Mammary epithelial cell (primary cell): ENCODE results near the gene SEPTIN3.

Experiments used
- CTCF ChIP-seq, 2 donors: IDR thresholded peaks in 1 of 2; conservative IDR thresholded peaks in 1 of 2; 2 replicates each; pipeline ENCODE4 v1.5.1; 2011 to 2012; ENCODE audit warnings: inconsistent platforms in 2 of 2, low read length in 2 of 2, mild to moderate bottlenecking in 2 of 2, control low read depth in 1 of 2, low read depth in 1 of 2; ENCODE audit not compliant: insufficient read depth in 1 of 2; ENCODE audit errors: extremely low read depth in 1 of 2
- EZH2 ChIP-seq: IDR thresholded peaks from 2 replicates; pipeline ENCODE4 v1.6.1; 2012; ENCODE audit warnings: low read length, inconsistent platforms, borderline replicate concordance

DNA sequence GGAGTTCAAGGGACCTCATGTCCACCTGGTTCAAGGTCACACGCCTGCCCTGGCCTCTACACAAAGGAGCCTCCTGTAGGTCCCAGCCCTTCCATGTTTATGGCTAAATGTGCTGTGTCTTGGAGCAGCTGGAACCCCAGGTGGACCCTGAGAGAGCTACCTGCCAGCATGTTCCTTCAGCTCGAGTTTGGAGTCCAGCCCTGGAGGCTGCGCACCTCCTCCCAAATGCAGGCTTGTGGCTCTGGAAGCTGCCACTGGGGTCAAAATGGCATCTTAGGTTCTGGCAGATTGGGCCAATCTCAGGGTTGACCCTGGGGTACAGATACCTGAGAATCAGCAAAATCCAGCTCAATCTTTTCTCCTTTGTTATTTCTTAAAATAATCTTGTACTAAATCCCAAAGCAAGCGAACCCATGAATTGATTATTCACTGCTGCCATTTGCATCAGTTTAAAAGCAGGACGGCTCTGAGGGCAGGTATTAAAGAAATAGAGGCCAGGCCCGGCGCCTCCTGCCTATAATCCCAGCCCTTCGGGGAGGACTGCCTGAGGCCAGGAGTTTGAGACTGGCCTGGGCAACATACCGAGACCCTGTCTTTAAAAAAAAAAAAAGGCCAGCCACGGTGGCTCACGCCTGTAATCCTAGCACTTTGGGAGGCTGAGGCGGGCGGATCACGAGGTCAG is 45.5 kb upstream of the SEPTIN3 start:
- TF ChIP-seq CTCF (conservative IDR thresholded peaks at IDR 0.05 in 1 of 2, IDR thresholded peaks at IDR 0.05 in 1 of 2; ENCODE audit: extremely low read depth in 1 of 2, insufficient read depth in 1 of 2, low read depth in 1 of 2, low read length in 2 of 2): no peak
- TF ChIP-seq EZH2: no peak
